HG02943 (cell line): ENCODE measurements around the gene SYTL1.

Experiments
- ATAC-seq: cut with Tn5 transposase; IDR thresholded peaks from one replicate; pipeline ENCODE4 v1.9.1; 2021; ENCODE audit warnings: mild to moderate bottlenecking, low read depth, moderate library complexity; ENCODE audit not compliant: unreplicated experiment

The SYTL1 gene

DNA sequence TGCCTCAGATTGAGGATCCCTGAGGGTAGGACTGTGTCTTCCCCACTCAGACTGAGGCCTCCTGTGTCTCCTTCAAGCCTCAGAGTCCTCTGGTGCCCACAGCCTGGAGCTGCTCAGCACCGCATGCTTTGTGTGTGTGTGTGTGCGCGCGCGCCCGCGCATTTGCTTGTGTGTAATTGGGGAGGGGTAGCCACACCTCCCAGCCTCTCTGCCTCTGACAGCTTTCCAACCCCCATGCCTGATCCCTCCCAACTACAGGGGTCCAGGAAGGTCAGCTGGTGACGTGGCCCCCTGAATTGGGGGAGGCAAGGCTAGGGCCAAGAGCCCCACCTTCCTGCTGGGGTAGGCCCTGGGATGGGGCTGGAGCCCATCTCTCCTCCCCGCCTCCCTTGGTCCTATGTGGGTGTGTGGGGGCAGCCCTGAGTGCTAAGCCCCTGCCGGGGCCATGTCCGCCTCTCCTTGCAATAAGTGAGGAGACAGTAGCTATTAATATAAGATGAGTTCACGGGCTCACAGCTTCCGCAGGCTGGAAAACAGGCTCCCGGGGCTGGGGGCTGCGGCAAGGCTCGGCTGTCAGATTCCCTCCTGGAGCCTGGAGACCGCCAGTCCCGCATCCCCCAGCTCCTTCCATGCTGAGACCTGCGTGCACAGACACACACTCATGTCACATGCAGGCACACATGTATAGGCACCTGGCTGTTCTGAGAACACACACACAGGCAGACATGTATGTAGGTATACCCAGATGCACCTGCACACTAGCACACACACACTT lies 57.6 kb downstream of the SYTL1 start:
- ATAC-seq: no peak

DNA sequence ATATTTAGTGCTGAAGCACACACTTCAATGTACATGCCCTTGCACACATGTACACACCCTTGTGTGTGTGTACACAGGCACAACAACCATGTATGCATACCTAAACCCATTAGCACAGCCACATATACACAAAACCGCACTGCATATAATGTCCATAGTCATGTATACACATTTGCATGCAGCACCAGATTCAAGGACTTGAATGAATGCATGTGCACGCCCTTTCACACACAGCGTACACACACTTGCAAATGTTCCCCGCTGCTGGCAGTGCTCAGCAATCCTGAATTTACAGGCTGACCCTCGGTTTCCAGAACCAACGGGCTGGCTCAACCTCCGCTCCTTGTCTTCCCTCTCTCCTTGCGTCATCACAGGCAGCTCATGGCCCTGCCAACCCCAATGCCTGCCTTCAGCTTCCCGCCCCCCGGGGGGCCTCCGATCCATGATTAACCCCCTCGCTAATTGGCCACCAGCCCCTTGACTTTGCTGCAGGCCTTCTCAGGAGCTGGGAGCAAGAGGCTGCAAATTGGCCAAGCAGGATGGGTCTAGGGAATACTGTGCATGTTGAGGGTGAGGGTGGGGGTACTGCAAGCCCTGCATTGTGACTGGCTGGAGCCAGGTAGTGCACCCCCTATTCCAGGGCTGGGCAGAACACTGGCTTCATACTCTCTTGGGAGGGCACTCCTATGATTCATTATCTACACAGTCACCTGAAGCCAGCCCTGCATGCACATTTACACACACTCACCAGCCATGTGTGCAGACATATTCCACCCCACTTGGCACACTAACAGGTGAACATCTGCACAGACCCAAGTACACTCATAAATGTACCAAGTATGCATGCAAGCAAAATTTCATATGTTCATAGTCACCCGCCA lies 58.5 kb downstream of the SYTL1 start:
- no peak for ATAC-seq

DNA sequence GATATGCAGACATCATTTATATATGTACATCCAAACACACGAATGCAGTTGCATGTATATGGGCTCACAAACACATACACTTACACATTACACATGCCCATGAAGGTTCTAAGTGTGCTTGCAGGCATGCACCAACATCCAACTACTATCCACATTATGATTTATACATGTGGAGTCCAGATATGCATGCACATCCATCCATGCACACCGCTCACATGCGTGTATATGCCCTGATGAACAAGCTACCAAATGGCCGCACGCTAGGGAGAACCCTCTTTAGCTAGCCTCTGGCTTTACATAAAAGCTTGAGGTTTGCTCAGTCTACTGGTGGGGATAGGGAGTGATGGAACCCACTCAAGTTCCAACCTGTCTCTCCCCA lies 59.1 kb downstream of the SYTL1 start:
- no peak for ATAC-seq

DNA sequence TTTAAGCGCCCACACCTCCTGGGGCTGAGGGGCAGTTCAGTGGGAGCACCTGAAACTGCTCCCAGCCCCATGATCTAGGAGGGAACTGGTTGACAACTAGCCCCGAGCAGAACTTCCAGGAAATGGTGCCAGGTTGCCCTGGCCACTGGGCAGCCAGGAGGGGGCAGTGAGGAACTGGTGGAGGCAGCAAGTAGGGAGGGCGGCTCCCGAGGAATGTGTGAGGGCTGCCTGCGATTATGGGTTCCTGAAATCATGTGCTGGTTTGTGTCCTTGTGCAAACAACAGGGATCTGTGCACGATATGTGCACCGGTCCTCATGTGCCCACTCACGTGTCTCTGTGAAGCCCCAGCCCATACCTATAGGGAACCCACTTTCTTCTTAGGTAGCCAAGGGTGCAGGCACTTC lies 60.5 kb downstream of the SYTL1 start:
- no peak for ATAC-seq

DNA sequence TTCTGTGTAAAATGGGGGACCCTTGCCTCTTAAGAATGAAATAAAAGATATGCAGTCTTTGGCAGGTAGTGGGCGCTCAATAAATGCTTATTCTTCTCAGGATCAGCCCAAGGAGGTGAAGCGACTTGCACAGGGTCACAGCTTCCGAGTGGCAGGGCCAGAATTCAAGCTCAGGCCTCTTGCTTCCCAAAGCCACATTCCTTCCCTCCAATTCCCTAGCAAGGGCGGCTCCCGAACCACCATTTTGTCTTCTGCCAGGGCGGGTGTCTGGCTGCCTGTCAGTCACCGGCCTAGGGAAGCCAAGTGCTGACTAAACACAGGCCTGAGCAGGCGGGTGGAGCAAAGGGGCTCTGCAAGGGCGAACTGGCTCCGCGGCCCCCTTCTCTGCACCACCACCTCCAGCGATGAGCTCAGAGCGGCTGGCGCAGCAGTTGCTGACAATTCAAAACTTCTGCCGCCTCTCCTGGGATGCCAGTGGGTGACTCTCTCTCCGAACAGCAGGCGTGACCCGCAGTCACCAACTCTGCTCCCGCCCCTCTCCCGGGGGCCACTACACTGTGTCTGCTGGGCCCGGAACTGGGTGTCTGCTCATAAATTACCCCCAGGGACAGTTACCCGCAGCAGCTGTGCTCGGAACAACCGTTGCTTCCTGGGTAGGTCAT lies 61.4 kb downstream of the SYTL1 start:
- ATAC-seq: no peak
